HG03432 (cell line): ENCODE data around the gene SLC25A17.
"Not testable (repeated sequence)": the region's sequence is repeated elsewhere in the genome, so short reads cannot be mapped to it uniquely, and the experiment has no call there.

Experiments
- ATAC-seq: cut with Tn5 transposase; IDR thresholded peaks from one replicate; pipeline ENCODE4 v1.9.1; 2021; ENCODE audit warnings: mild to moderate bottlenecking, moderate library complexity; ENCODE audit not compliant: unreplicated experiment

SLC25A17 gene

GRCh38 chr22:40759294-40759840 is 59.8 kb downstream of the SLC25A17 start:
- no peak for ATAC-seq

DNA sequence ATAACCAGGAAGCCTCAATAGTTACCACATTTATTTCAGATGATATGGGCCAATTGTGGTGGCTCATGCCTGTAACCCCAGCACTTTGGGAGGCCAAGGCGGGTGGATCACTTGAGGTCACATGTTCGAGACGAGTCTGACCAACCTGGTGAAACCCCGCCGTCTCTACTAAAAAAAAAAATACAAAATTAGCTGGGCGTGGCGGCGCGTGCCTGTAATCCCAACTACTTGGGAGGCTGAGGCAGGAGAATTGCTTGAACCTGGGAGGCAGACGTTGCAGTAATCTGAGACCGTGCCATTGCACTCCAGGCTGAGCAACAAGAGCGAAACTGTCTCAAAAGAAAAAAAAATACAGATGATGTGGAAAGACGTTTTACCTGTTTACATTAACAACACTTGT is 60.3 kb downstream of the SLC25A17 start:
- not testable (repeated sequence) for ATAC-seq

DNA sequence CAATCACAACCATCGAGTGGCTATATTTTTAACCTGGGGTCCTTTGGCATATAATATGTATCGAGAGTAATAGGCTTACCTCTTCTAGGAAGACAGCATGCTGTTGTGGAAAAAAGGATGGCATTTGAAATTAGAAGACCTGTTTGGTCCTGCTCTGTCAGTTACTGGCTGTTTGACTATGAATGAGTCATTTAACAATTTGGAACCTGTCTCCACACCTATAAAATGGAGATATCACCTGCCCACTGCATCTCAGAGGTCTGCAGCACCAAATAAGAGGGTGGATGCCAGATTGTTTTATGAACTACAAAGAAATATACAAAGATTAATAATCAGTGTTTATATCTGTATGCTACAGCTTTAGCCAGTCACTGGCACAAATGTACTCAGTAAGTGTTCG is 60.8 kb downstream of the SLC25A17 start:
- ATAC-seq, result no peak

GRCh38 chr22:40757071-40757470 is 62.1 kb downstream of the SLC25A17 start:
- no peak for ATAC-seq

DNA sequence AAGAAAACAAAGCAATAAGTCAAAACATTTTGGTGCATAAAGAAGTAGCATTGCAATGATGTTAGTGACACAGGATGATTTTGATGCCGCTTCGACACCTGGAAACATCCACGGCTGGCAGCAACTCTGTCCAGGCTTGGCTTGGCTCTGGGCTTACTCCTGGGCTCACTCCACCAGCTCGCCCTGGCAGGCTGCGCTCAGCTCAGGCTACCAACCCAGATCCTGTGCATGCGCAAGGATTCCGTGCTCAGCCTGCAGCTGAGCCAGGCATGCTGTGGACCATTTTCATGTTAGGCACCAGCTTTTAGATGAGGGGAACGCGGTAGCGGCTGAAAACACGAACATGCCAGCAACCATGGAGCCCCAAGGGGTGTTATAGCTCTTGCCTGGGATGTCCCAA is 66.0 kb downstream of the SLC25A17 start:
- no peak for ATAC-seq

- ATAC-seq, result no peak
Measured at GRCh38 chr22:40751250-40751649, 67.9 kb downstream of the SLC25A17 start.

GRCh38 chr22:40749829-40750228 is 69.3 kb downstream of the SLC25A17 start:
- ATAC-seq, result no peak

- ATAC-seq, result no peak
Measured at GRCh38 chr22:40748388-40749355, 70.5 kb downstream of the SLC25A17 start.

DNA sequence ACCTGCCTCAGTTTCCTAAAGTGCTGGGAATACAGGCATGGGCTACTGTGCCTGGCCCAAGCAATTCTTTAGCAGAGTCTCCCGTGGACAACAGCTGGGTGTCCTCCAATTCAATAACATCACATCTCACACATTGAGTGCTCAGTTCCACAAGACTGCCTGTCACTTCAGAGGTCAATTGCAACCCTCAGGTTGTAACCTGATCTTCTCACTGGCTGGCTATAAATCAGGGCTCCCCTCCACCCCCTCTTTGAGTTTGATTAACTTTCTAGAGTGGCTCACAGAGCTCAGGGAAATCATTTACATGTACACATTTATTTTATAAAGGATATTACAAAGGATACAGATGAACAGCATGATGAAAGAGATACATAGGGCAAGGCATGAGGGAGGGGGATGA is 71.8 kb downstream of the SLC25A17 start:
- ATAC-seq, result no peak

GRCh38 chr22:40746428-40747220 is 72.5 kb downstream of the SLC25A17 start:
- ATAC-seq, result no peak

DNA sequence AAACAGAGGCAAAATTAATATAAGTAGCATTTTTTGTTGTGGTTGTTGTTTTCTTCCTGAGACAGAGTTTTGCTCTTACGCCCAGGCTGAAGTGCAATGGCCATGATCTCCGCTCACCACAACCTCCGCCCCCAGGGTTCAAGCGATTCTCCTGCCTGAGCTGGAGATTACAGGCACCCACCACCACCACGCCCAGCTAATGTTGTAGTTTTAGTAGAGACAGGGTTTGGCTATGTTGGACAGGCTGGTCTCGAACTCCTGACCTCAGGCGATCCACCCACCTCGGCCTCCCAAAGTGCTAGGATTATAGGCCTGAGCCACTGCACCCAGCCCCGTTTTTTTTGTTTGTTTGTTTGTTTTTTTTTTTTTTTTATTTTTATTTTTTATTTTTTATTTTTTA is 75.4 kb downstream of the SLC25A17 start:
- ATAC-seq, result no peak

DNA sequence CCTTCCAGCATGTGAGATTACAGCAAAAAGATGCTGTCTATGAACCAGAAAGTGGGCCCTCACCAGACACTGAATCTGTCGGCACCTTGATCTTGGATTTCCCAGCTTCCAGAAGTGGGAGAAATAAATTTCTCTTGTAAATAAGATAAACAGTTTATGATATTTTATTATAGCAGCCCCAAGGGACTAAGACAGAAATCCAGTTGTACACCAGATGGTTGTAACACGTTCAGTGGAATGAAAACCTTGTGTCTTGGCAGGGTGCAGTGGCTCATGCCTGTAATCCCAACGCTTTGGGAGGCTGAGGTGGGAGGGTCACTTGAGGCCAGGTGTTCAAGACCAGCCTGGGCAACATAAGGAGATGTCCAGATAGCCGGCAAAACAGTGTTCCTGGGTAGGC is 78.0 kb downstream of the SLC25A17 start:
- ATAC-seq, result no peak

DNA sequence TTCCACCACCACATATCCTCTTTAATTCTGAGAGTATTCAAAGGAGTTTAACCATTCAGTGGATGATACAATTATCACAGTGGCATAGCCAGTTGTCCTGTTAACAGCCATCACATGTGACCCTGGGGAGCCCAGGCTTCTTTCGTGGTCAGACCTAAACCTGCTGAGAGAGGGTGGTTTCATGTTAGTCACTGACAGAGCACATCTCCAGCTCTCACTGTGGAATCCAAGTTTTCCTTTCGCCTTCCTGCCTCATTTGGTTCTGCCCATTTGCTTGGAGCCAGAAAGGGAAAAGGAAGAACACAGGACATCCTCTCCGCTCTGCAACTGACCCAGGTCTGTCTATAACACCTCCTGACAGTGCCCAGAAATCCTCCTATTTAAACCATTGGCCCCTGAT is 79.4 kb downstream of the SLC25A17 start:
- no peak for ATAC-seq

DNA sequence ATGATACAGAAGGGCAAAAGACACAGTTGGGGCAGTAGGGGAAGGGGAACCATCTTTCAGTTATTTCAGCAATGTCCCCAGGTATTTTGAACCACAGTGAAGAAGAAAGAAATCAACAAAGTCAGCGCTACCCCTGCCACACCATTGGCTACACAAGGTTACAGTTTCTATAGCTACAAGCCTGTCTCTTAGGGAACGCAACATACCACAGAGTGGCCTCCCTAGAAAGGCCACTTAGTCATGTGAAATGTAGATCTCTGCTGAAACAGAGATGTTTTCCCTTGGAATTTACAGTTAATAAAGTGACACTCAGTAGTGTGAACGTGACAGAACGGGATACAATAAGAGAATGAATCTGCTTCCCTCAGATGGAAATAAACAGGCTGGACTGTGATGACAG is 85.2 kb downstream of the SLC25A17 start:
- ATAC-seq, result no peak

GRCh38 chr22:40732999-40733292 is 86.2 kb downstream of the SLC25A17 start:
- no peak for ATAC-seq

GRCh38 chr22:40729284-40729683 is 89.9 kb downstream of the SLC25A17 start:
- ATAC-seq, result no peak

GRCh38 chr22:40728731-40729189 is 90.4 kb downstream of the SLC25A17 start:
- no peak for ATAC-seq

DNA sequence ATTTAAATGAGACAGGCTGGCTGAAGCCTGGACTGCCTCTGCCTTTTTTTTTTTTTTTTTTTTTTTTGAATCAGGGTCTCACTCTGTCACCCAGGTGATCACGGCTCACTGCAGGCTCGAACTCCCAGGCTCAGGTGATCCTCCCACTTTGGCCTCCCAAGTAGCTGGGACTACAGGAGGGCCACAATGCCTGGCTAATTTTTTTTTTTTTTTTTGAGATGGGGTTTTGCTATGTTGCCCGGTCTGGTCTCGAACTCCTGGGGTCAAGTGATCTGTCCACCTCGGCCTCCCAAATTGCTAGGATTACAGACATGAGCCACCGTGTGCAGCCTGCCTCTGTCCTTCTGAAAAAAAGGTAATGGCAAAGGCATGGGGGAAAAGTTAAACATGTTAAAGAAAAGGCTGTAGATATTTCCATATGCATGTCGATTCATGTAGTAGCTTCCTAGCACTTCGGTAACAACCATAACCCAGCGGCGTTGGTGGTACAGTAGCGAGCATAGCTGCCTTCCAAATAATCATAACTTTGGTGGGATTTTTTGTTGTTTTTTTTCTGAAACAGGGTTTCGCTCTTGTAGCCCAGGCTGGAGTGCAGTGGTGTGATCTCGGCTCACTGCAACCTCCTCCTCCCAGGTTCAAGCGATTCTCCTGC is 91.1 kb downstream of the SLC25A17 start:
- ATAC-seq, result no peak

DNA sequence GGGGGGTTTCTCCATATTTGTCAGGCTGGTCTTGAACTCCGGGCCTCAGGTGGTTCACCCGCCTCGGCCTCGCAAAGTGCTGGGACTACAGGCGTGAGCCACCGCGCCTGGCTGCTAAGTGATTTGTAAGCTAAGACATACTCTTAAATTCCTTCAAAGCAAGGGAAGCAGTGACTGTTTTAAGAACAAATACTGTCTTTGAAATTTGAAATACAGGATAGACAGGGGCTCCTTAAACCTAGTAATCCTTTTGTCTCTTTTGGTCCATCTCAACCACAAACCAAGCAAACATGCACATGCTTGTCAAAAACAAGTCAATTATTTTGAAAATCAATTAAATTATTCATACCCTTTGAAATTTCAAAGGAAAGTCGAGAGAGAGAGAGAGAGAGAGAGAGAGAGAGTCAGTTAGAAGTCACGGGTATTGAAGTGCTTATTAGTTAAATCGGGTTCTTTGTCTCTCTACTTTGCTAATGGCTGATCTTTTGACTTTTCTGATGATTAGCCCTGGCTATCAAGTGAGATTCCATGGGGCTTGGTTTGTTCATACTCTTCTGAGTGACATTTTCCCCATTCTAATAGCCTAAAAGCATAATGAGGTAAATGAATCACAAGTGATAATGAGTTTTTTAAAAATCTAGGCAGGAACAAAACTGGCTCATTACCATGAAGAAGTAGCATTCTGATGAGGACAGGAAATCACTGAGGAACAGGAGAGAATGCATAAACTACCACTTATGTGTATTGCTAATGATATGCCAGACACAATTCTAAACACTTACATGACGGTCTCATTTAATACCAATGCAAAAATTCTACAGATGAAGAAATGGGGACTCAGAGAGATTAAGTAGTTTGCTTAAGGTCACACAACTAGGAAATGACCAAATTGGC is 91.8 kb downstream of the SLC25A17 start:
- ATAC-seq, result no peak

- ATAC-seq, result no peak
Measured at GRCh38 chr22:40726514-40726913, 92.6 kb downstream of the SLC25A17 start.
